ENCODE results near the gene SHMT1.
"Not testable (repeated sequence)": the region's sequence is repeated elsewhere in the genome, so short reads cannot be mapped to it uniquely, and the experiment has no call there.

SHMT1 gene

GRCh38 chr17:18344021-18344420 is 19.3 kb downstream of the SHMT1 start:
- no peak for TF ChIP-seq CTCF (conservative IDR thresholded peaks at IDR 0.05; ENCODE audit: control insufficient read depth, insufficient read depth, low read depth, low read length)
- no peak overlapping the region for H3K4me3 ChIP-seq (ENCODE audit: control insufficient read depth, low read depth, low read length)
- no peak for DNase-seq (ENCODE audit: low read depth)

GRCh38 chr17:18339933-18340332 is 23.4 kb downstream of the SHMT1 start:
- no peak for TF ChIP-seq CTCF (conservative IDR thresholded peaks at IDR 0.05; ENCODE audit: control insufficient read depth, insufficient read depth, low read depth, low read length)
- no peak for DNase-seq (ENCODE audit: low read depth)
- H3K4me3 ChIP-seq (ENCODE audit: control insufficient read depth, low read depth, low read length): no peak overlapping the region

GRCh38 chr17:18338158-18338557 is 25.2 kb downstream of the SHMT1 start:
- not testable (repeated sequence) for DNase-seq (ENCODE audit: low read depth)

GRCh38 chr17:18332909-18333489 is 30.4 kb downstream of the SHMT1 start:
- no peak for TF ChIP-seq CTCF (conservative IDR thresholded peaks at IDR 0.05; ENCODE audit: control insufficient read depth, insufficient read depth, low read depth, low read length)
- H3K4me3 ChIP-seq (ENCODE audit: control insufficient read depth, low read depth, low read length): no peak overlapping the region
- peak; percentile 38 for DNase-seq (ENCODE audit: low read depth)

More at GRCh38 chr17:18338158-18338557, 25.2 kb downstream of the SHMT1 start:
- not testable (repeated sequence) for H3K4me3 ChIP-seq (ENCODE audit: control insufficient read depth, low read depth, low read length)

GRCh38 chr17:18331879-18332278 is 31.5 kb downstream of the SHMT1 start:
- no peak for TF ChIP-seq CTCF (conservative IDR thresholded peaks at IDR 0.05; ENCODE audit: control insufficient read depth, insufficient read depth, low read depth, low read length)
- no peak overlapping the region for H3K4me3 ChIP-seq (ENCODE audit: control insufficient read depth, low read depth, low read length)
- DNase-seq (ENCODE audit: low read depth): no peak

GRCh38 chr17:18328643-18329204 is 34.6 kb downstream of the SHMT1 start:
- no peak for TF ChIP-seq CTCF (conservative IDR thresholded peaks at IDR 0.05; ENCODE audit: control insufficient read depth, insufficient read depth, low read depth, low read length)
- DNase-seq (ENCODE audit: low read depth): no peak
- H3K4me3 ChIP-seq (ENCODE audit: control insufficient read depth, low read depth, low read length): no peak overlapping the region

GRCh38 chr17:18327556-18327955 is 35.8 kb downstream of the SHMT1 start:
- no peak for TF ChIP-seq CTCF (conservative IDR thresholded peaks at IDR 0.05; ENCODE audit: control insufficient read depth, insufficient read depth, low read depth, low read length)

More at GRCh38 chr17:18327556-18327955, 35.8 kb downstream of the SHMT1 start:
- DNase-seq (ENCODE audit: low read depth): no peak
- H3K4me3 ChIP-seq (ENCODE audit: control insufficient read depth, low read depth, low read length): no peak overlapping the region

Measured in fibroblast of mammary gland (primary cell).